ENCODE measurements around the gene CFAP70. TPM values are rescaled to one million over a fixed set of nuclear protein-coding genes. Genes with fewer than 3 reads are reported as not detected.
A peak's percentile ranks its signal among the peaks of the same experiment; 100 is the strongest.

The CFAP70 gene
- total RNA-seq, 1 experiment from 2014 or later = 0.10 TPM

DNA sequence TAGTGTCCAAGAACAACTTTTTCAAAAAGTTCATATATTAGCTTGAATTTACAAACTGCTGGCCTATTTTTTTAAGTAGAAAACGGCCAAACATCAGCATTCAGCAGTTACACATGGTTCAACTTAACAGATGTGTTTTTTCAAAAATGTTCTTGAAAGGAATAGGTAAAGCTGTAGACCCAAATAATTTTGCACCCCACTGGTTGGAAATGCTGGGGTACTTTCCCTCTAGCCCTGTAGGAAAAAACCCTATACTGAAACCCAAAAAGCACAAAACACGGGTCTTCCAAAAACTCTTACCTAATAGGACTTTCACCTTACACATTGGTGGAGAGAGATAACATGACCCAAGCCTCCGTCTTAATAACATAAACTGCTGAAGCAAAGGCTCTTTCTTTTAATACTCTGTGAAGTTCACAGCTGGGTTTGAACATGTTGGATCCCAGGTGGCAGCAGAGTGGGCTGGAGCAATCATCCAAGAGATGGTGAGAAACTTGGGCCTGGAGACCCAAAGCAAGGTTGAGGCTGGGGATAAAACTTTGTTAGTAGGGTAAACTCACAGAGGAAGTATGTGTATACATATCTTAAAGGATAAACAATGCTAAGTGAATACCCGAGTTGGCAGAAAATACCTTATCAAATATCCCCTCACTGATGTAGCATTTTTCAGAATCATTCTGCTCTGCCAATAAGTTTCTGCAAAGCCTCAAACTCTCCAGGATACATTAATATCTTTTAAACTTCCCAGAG is 111.0 kb downstream of the CFAP70 start:
- in situ Hi-C loops (cut with HindIII; ENCODE audit: low pct_unique_long_range_greater_than_20kb, low sequenced_read_pairs) = no loop called here
- Histone ChIP-seq H3K4me1 (ENCODE audit: control insufficient read depth, insufficient read depth, low read length) (peaks cover 45% of the 10 kb centered on the region), H3K27ac (ENCODE audit: low read length) (peak overlapping the region; percentile 99), H3K36me3 (ENCODE audit: control insufficient read depth, insufficient read depth, low read length) (peaks cover 30% of the 10 kb centered on the region), H3K4me3 (ENCODE audit: low read depth in 2 of 2, low read length in 2 of 2) (peak overlapping the region; percentile 66 to 95), H3K9me3 (ENCODE audit: control insufficient read depth, insufficient read depth, low read depth, low read length) (no peaks in the 10 kb centered on the region), H3K27me3 (ENCODE audit: control insufficient read depth, insufficient read depth, low read length) (no peaks in the 10 kb centered on the region)
- no peak for DNase-seq (ENCODE audit: low read depth, low spot score)
- ChIA-PET POLR2A (interaction anchor here (0.7 kb wide), 2 partner anchors 14 to 123 kb away, joined by 3 read pairs; no protein-coding TSS in a partner anchor), CTCF (no interaction called here)
- TF ChIP-seq POLR2AphosphoS5 (IDR thresholded peaks at IDR 0.05; ENCODE audit: low read depth, low read length) = peak; percentile 46; the same call in 1 of the 2 replicates
- TF ChIP-seq, protein P1, sequence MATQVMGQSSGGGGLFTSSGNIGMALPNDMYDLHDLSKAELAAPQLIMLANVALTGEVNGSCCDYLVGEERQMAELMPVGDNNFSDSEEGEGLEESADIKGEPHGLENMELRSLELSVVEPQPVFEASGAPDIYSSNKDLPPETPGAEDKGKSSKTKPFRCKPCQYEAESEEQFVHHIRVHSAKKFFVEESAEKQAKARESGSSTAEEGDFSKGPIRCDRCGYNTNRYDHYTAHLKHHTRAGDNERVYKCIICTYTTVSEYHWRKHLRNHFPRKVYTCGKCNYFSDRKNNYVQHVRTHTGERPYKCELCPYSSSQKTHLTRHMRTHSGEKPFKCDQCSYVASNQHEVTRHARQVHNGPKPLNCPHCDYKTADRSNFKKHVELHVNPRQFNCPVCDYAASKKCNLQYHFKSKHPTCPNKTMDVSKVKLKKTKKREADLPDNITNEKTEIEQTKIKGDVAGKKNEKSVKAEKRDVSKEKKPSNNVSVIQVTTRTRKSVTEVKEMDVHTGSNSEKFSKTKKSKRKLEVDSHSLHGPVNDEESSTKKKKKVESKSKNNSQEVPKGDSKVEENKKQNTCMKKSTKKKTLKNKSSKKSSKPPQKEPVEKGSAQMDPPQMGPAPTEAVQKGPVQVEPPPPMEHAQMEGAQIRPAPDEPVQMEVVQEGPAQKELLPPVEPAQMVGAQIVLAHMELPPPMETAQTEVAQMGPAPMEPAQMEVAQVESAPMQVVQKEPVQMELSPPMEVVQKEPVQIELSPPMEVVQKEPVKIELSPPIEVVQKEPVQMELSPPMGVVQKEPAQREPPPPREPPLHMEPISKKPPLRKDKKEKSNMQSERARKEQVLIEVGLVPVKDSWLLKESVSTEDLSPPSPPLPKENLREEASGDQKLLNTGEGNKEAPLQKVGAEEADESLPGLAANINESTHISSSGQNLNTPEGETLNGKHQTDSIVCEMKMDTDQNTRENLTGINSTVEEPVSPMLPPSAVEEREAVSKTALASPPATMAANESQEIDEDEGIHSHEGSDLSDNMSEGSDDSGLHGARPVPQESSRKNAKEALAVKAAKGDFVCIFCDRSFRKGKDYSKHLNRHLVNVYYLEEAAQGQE (IDR thresholded peaks at IDR 0.05; ENCODE audit: insufficient read depth in 1 of 2, low read depth in 2 of 2, low read length in 1 of 2) = no peak
- TF ChIP-seq, protein P2, sequence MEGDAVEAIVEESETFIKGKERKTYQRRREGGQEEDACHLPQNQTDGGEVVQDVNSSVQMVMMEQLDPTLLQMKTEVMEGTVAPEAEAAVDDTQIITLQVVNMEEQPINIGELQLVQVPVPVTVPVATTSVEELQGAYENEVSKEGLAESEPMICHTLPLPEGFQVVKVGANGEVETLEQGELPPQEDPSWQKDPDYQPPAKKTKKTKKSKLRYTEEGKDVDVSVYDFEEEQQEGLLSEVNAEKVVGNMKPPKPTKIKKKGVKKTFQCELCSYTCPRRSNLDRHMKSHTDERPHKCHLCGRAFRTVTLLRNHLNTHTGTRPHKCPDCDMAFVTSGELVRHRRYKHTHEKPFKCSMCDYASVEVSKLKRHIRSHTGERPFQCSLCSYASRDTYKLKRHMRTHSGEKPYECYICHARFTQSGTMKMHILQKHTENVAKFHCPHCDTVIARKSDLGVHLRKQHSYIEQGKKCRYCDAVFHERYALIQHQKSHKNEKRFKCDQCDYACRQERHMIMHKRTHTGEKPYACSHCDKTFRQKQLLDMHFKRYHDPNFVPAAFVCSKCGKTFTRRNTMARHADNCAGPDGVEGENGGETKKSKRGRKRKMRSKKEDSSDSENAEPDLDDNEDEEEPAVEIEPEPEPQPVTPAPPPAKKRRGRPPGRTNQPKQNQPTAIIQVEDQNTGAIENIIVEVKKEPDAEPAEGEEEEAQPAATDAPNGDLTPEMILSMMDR (IDR thresholded peaks at IDR 0.05) = no peak
- intact Hi-C loops (cut with micrococcal nuclease; ENCODE audit: unreplicated experiment) = no loop called here
- ATAC-seq = 0 out of 2 replicates have a peak, but pooled peaks have one; percentile 1
- TSS peak; percentile 94 for BruUV-seq (replicated peaks)

DNA sequence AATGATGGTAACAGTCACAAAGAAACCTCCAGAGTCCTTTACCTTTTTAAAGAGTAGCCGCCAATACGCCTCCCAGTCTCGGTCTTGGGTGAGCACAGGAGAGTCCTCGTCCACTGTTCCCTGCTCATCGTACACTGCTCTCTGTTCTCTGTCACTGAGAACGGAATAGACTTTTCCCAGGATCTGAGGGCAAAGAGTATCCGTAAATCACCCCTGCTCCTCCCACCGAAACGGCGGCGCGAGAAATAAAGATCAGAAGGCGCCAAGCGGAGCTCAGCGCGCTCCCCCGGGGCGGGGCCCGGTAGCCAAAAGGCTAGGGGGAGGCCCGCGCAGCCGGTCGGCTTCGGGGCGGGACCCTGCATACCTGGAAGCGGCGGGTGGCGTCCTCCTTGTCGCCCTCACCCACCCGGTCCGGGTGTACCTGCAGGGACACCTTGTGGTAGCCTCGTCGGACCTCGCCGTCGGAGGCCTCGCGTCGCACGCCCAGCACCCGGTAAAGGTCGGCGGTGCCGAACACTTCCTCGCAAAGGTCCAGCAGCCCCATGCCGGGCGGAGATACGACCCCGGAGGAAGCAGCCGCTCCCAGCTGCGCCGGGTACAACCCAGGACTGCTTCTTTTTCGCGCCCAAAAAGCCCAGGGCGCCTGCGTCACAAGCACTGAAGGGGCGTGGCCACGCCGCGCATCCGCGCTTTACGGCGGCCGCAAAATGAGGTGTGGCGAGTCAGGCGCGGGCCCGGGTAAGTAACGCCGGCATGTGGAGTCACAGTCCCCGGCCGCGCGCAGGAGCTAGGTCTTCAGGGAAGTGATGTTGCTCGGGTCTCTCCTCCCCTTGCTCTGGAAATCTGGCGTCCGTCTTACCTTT is 111.8 kb downstream of the CFAP70 start, which contains the start of gene DNAJC9:
Gene DNAJC9 (minus strand): TSS at position 610 of the 863 bp plus-strand sequence. CDS start 66 bp downstream, at position 544.
- intact Hi-C loops (cut with micrococcal nuclease; ENCODE audit: unreplicated experiment) (no loop called here), in situ Hi-C loops (cut with HindIII; ENCODE audit: low pct_unique_long_range_greater_than_20kb, low sequenced_read_pairs) (no loop called here)
- Histone ChIP-seq H3K9me3 (ENCODE audit: control insufficient read depth, insufficient read depth, low read depth, low read length) (no peaks in the 10 kb centered on the region), H3K4me3 (ENCODE audit: low read depth in 2 of 2, low read length in 2 of 2) (peak within 1 kb of the TSS; percentile 66 to 95), H3K27ac (ENCODE audit: low read length) (peak within 1 kb of the TSS; percentile 99), H3K36me3 (ENCODE audit: control insufficient read depth, insufficient read depth, low read length) (peaks cover 35% of the 10 kb centered on the region), H3K27me3 (ENCODE audit: control insufficient read depth, insufficient read depth, low read length) (no peaks in the 10 kb centered on the region), H3K4me1 (ENCODE audit: control insufficient read depth, insufficient read depth, low read length) (peaks cover 45% of the 10 kb centered on the region)
- TF ChIP-seq POLR2AphosphoS5 (IDR thresholded peaks at IDR 0.05; ENCODE audit: low read depth, low read length) (peak; percentile 97), TCF7L2 (IDR thresholded peaks at IDR 0.05; ENCODE audit: low read depth, low read length) (peak; percentile 92), SIN3A (IDR thresholded peaks at IDR 0.05; ENCODE audit: borderline replicate concordance, insufficient read depth, low read depth, low read length) (peak; percentile 98)
- TF ChIP-seq, protein P1 (IDR thresholded peaks at IDR 0.05; ENCODE audit: insufficient read depth in 1 of 2, low read depth in 2 of 2, low read length in 1 of 2) = peak; percentile 55 to 61; a peak in 3 of 4 replicates
- TF ChIP-seq, protein P2 (IDR thresholded peaks at IDR 0.05) = 0 out of 2 replicates have a peak, but pooled peaks have one; percentile 11
- ChIA-PET POLR2A (interaction anchor here (0.7 kb wide), 2 partner anchors 13 to 124 kb away, joined by 3 read pairs; no protein-coding TSS in a partner anchor), CTCF (no interaction called here)
- ATAC-seq (peak; percentile 94), DNase-seq (ENCODE audit: low read depth, low spot score) (peak; percentile 82)
- BruUV-seq (replicated peaks) = no TSS peak

Data from Panc1 (cell line).